Bone marrow (tissue), 2 donors: ENCODE measurements around the gene PGA5.
"Not testable (repeated sequence)": the region's sequence is repeated elsewhere in the genome, so short reads cannot be mapped to it uniquely, and the experiment has no call there.

Experiments used
- DNase-seq, 2 donors: peaks; one replicate each; lab custom pipeline; 2025; lab: John Stamatoyannopoulos, UW

PGA5 gene

DNA sequence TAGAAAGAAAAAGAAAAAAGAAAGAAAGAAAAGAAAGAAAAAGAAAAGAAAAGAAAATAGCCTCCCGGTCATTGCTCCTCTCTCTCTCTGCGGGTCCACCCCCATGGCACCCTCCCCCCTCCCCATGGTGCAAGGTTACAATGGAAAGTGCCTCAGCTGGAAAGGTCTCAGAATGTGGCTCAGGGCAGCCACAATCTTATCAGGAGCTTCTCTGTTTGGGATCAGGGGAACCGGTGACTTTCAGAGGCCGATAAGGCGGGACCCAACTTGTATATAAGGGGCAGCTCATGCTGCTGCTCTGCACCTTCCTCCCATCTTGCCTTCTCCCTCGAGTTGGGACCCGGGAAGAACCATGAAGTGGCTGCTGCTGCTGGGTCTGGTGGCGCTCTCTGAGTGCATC, at the start of gene PGA5:
TSS of gene PGA5 (plus strand) at position 301 of the 400 bp plus-strand sequence. CDS start at position 353, 52 bp downstream.
- not testable (repeated sequence) for DNase-seq

DNA sequence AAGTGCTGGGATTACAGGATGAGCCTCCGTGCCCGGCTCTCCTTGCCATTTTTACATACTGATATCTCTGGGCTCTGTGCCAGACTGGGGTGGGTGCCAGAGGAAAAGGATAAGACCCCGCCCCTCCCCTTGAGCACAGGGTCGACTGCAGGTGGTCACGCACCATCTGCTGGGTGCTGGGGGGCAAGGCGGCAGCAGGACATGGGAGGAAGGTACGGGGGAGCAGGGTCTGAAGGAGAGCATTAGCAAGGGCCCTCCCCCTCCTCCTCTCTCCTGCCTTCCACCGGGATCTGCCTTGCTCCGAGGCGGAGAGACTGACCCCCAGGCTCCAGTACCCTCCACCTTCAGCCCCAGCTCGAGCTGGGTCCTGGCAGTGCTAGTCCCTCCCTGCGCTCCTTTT, 47.4 kb upstream of the PGA5 start:
- DNase-seq = no peak

DNA sequence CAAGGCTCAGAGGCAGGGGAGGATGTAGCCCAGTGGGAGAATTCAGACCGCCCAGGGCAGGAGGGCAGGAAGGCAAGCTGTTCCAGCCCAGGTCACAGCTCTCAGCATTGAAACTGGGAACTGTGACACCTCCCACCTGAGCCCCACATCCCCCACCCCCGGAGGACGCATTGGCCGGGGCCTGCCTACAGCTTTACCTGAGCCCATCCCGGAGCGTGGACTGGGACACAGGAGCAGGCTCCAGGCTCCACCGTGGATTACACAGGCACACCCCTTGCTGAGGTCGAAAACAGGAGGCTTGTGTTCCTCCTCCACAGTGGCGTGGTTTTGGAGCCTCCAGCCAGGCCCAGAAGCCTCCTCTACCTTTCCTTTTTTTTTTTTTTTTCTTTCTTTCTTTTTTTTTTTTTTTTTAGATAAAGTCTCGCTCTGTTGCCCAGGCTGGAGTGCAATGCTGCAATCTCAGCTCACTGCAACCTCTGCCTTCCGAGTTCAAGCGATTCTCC, 46.8 kb upstream of the PGA5 start:
- DNase-seq = no peak

DNA sequence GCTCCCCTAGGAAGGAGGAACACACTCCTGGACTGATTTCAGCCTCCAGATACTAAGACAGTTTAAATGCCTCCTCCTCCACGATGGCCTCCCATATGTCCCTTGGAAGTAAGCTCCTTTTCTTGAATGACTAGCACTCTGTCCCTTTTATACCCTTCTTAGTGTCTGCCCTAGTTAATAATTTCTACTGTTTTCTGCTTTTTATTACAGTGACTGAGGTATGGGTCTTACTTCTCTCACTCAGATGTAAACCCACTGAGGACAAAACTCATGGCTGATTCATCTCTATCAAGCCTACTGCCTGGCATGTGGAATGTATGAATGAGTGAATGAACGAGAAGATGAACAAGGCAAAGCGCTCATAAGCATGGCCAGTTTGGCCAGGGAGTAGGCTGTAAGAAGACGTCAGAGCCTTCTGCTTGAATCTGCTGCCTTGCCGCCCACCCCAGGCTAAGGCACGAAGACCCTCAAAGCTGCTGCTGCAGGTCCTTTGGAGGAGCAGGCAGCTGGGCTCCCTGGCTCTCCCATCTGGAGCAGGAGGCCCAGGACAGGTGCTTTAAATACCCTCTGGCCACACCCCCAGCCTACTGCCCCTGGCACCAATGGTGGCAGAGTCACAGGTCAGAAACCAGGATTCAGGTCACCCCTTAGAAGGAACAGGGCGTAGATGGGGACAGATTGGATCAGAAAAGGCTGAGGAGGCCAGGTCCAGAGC, 45.8 kb upstream of the PGA5 start:
- no peak for DNase-seq

DNA sequence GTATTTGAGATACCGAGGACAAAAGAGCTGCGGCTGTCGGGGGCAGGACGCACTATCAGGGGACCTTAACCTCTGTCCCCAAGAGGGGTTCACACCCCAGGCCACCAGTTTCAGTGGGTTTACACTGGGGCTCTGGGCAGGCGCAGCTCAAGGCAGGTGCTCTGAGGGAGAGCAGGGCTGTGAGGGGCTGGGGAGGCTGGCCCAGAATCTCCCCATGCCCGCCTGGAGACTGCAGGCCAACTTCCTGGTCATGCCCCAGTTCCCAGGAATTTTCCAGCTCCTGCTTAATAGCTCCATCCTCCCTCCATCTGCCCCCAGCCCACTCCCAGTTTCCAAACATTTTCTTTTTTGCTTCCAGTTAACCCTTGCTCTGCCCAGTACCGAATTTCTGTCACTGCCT, 45.3 kb upstream of the PGA5 start:
- DNase-seq = no peak

DNA sequence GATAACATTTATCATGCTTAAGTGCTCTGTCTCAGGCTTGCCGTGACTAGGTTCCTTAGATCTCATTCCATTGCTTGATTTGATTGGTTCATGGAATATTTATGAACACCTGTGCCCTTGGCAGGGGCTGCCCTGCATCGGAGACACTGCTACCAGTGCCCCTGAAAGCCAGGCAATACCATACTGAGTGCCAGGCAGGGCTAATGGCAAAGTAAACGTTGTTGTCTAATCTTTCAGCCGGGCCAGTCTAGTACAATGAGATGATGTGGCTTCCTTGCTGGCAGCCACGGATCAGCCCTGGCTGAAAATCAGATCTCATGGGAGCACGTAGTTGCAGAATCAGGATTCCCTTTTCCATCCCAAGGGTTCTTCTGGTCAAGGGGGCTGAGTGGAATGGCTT, 42.6 kb upstream of the PGA5 start:
- DNase-seq = no peak

DNA sequence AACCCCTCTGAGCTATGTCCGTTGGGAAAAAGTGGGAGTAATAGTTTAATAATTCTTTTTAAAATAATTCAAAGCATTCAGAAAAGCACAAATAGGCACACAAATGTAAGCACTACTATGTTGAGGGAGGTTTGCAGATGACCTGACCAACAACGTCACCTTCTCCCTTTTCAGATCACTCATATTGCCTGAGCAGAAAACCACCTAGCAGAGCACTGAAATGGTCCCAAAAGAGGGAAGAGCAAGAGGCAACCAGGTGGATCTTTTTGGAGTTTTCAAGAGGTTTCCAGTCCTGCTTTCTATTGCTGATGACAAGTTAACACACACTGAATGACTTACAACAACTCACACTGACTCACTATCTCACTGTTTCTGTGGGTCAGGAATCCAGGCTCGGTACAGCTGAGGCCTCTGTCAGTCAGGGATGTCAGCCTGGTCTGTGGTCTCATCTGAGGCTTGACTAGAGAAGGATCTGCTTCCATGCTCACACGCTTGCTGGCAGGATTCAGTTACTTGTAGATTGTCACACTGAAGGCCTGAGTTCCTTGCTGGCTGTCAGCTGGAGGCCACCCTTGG, 41.9 kb upstream of the PGA5 start:
- DNase-seq = no peak

DNA sequence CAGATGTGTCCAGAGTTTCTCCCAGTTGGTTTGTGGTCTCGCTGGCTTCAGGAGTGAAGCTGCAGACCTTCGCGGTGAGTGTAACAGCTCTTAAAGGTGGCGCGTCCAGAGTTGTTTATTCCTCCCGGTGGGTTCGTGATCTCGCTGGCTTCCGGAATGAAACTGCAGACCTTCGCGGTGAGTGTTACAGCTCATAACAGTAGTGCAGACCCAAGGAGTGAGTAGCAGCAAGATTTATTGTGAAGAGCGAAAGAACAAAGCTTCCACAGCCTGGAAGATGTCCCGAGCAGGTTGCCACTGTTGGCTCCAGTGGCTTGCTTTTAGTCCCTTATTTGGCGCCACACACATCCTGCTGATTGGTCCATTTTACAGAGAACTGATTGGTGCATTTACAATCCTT, 39.5 kb upstream of the PGA5 start:
- no peak for DNase-seq

DNA sequence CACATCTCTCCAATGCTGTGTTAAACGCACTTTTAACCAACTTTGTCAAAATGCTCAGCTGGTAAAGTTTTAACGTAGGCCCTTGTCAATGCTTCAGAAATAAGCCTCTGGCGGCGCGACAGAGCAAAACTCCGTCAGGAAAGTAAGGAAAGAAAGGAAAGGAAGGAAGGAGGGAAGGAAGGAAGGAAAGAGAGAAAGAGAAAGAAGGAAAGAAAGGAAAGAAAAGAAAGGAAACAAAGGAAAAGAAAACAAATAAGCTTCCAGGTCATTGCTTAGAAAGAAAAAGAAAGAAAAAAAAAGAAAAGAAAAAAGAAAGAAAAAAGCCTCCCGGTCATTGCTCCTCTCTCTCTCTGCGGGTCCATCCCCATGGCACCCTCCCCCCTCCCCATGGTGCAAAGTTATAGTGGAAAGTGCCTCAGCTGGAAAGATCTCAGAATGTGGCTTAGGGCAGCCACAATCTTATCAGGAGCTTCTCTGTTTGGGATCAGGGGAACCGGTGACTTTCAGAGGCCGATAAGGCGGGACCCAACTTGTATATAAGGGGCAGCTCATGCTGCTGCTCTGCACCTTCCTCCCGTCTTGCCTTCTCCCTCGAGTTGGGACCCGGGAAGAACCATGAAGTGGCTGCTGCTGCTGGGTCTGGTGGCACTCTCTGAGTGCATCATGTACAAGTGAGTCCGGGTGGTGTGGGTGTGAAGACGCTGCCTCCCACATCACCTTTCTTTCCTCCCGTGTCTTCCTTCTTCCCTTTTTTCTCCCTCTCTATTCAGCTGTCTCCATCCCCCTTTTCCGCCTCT, 37.8 kb upstream of the PGA5 start, which contains the start of gene PGA3:
TSS of gene PGA3 (plus strand) at position 566 of the 797 bp plus-strand sequence. CDS start at position 616, 50 bp downstream.
- not testable (repeated sequence) for DNase-seq

DNA sequence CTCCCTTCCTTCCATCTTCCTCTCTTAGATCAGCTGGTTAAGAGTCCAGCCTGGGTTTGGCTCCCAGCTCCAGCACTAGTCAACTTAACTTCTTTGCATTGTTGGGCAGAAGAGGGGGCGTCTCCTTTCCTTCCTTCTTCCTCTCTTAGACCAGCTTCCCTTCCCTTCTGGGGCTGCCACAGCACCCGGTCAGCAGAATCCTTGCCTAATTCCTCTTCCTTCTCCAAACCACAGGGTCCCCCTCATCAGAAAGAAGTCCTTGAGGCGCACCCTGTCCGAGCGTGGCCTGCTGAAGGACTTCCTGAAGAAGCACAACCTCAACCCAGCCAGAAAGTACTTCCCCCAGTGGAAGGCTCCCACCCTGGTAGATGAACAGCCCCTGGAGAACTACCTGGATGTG, 37.1 kb upstream of the PGA5 start:
- DNase-seq = not testable (repeated sequence)

DNA sequence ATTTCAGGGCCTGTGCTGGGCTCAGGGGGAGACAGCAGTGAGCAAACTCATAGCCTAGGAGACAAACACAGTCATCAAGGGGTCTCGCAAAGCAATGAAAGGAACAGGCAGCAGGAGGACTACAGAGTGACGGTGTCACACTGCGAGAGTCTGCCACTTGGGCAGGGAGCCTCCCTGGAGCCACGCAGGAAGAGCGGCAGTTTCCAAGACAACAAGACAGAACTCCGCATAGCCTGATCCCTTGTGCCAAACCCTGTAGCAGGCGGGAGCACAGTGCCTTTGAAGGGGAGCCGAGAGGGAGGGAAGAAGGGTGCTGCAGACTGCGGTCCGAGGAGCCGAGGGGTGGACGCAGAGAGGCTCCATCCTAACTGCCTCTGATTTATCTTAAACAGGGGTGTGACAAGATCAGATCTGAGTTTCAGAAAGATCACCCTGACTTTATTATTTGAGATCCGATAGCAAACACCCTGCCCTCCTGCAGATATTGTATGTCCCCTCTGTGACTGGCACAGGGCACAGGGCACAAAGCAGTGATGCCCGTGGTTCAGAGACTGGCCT, 36.4 kb upstream of the PGA5 start:
- not testable (repeated sequence) for DNase-seq

DNA sequence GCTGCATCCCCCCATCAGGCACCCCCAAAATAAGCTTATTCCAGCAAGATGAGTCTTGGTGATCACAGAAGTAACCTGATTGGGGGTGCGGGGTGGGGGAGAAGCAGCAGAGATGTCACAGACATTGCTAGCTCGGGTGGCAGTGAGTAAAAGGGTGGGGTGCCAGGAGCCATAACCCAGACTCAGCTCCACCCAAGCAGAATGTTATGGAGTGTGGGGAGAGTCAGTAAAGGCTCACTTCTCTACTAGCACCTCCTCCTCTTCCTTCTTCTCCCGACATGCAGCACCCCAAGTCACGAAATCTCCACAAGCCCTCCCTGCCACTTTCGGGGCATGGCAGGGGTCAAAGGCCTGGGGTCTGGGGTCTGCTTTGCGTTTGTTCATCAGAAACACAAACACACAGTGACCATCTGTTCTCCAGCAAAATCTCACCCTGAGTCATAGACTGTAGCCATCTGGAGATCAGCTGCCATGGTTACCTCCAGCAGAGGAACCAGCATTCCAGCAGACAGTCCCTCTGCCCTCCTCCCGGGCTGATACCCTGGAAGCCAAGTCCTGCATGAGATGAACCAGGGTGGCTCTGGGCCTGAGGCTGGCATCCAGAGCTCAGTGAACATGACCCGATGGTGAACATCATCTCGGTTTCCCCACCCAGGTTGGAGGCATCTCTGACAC, 33.2 kb upstream of the PGA5 start:
- DNase-seq = not testable (repeated sequence)

DNA sequence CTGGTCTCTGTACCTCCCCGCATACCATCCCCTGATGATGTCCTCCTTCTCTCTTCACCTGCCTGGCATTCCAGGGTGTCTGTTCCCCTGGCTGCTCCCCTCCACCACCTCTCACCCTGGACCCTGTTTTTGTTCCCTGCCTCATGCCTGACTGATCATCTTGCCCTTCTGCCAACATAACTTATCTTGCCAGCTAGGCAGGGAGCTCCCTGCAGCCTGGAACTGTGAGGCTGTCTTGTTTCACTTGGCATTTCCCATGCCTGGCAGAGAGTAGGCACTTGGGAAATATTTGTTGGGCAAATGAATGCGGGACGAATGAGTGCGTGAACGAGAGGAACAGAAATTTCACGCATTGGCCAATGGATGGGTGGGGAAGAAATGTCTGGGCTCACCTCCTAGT, 30.3 kb upstream of the PGA5 start:
- not testable (repeated sequence) for DNase-seq

DNA sequence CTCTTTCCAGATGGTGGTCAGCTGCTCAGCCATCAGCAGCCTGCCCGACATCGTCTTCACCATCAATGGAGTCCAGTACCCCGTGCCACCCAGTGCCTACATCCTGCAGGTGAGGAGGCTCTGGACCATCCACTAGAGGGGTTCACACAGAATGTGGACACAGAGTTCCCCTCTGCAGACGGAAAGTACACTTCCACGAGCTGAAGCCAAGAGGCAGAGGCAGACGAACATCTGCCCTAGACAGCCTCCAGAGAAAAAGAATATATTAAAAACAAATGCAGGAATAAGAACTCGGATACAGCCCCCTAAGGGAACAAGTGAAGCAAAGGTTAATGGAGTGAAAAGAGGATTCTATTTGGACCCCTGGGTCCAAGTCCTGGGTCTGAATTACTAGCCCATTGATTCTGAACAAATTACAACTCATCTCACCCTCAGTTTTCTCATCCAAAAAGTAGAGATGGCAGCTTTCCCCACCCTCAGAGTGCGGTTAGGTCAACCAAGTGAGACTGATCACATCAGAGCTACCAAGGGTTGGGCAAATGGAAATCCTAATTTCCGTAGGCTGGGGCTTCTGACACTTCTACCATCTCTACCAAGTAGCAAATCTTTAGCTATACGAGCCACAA, 29.5 kb upstream of the PGA5 start:
- DNase-seq = not testable (repeated sequence)

DNA sequence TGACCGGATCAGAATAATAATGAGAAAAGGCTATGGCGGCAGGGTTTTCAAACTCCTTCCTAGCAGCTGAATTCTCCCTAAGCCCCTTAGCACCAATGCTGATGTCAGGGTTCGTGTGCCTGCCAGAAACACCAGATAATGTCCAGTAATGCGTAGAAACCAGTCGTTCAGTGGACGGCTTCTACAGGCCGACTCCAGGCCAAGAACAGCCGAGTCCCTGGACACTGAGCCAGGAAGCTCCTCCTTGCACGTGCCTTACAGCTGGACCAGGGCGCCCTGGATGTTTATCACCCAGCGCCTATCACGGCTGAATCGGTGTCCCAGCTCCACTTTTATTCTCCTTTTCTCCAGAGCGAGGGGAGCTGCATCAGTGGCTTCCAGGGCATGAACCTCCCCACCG, 28.8 kb upstream of the PGA5 start:
- not testable (repeated sequence) for DNase-seq

DNA sequence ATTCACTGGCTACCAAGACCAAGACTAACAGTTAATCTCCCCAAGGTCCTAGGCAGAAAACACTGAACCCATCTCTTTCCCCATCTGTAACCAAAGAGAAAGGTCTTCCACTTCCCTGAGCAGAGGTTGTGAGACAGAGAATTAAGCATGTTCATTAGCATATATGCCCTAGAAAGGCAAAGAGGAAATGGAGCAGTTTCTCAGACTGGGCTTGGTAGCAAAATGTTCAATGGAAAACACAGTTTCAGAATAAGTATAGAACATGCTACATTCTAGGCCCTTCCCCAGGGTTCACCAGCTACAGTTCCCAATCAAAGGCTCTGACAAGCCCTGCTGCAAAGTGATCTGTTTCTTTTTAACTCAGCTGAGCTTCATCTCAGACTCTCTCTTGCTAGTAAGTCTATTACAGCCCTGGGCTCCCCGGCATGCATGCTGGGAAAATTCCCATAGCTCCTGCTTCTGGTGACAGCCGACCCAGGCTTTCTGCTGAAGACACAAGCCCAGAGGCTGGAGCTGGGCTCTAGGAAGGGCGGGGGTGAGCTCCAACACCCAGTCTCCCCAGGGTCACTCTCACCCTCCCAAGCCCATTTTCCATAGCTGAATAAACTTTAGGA, 27.2 kb upstream of the PGA5 start:
- not testable (repeated sequence) for DNase-seq

DNA sequence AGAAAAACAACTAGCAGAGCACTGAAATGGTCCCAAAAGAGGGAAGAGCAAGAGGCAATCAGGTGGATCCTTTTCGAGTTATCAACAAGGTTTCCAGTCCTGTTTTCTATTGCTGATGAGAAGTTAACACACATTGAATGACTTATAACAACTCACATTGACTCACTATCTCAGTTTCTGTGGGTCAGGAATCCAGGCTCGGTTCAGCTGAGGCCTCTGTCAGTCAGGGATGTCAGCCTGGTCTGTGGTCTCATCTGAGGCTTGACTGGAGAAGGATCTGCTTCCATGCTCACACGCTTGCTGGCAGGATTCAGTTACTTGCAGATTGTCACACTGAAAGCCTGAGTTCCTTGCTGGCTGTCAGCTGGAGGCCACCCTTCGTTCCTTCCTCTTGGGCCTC, 22.7 kb upstream of the PGA5 start:
- not testable (repeated sequence) for DNase-seq

DNA sequence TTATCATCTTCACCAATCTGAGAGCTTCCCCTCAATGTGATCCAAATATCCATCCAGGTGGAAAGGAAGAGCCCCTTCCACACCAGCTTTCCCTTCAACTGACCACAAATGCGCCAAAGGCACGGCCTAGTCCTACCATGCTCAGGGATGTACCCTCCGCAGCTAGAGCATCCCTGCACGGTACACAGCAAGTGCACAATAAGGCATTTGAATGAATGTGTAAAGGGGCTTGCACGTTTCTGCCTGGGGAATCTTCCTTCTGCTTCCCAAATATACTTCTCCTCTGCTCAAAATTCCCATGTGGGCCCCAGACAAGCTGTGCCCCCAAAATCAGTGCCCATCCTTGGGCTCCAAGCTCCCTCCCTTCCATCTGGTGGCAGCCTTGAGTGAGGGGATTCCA, 22.0 kb upstream of the PGA5 start:
- DNase-seq = not testable (repeated sequence)

DNA sequence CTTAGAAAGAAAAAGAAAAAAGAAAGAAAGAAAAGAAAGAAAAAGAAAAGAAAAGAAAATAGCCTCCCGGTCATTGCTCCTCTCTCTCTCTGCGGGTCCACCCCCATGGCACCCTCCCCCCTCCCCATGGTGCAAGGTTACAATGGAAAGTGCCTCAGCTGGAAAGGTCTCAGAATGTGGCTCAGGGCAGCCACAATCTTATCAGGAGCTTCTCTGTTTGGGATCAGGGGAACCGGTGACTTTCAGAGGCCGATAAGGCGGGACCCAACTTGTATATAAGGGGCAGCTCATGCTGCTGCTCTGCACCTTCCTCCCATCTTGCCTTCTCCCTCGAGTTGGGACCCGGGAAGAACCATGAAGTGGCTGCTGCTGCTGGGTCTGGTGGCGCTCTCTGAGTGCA, 18.9 kb upstream of the PGA5 start, which contains the start of gene PGA4:
TSS of gene PGA4 (plus strand) at position 301 of the 400 bp plus-strand sequence. CDS start at position 355, 54 bp downstream.
- not testable (repeated sequence) for DNase-seq

DNA sequence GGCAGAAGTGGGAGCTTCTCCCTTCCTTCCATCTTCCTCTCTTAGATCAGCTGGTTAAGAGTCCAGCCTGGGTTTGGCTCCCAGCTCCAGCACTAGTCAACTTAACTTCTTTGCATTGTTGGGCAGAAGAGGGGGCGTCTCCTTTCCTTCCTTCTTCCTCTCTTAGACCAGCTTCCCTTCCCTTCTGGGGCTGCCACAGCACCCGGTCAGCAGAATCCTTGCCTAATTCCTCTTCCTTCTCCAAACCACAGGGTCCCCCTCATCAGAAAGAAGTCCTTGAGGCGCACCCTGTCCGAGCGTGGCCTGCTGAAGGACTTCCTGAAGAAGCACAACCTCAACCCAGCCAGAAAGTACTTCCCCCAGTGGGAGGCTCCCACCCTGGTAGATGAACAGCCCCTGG, 18.3 kb upstream of the PGA5 start:
- DNase-seq = not testable (repeated sequence)
